BLaER1 treated with 17β-estradiol and CSF1 and Interleukin-3, amounts not matched to agents 10 nM and 100 nM (cell line): ENCODE data around the gene SAMD8.
"Not testable (repeated sequence)": the region's sequence is repeated elsewhere in the genome, so short reads cannot be mapped to it uniquely, and the experiment has no call there.

Source experiments
- H3K27ac ChIP-seq, 11 experiments: shearing (Covaris generic); formaldehyde crosslinking; 2 replicates each; pipeline ENCODE4 v1.8.1; 2022
- H3K27me3 ChIP-seq, 11 experiments: shearing (Covaris generic); formaldehyde crosslinking; 2 replicates each; pipeline ENCODE4 v1.8.1; 2022
- H3K36me3 ChIP-seq, 11 experiments: shearing (Covaris generic); formaldehyde crosslinking; 2 replicates each; pipeline ENCODE4 v1.8.1; 2022
- H3K4me1 ChIP-seq, 10 experiments: shearing (Covaris generic); formaldehyde crosslinking; 2 replicates each; pipeline ENCODE4 v1.8.1; 2022
- H3K4me2 ChIP-seq, 11 experiments: shearing (Covaris generic); formaldehyde crosslinking; 2 replicates each; pipeline ENCODE4 v1.8.1; 2022
- H3K4me3 ChIP-seq, 10 experiments: shearing (Covaris generic); formaldehyde crosslinking; 2 replicates each; pipeline ENCODE4 v1.8.1; 2022
- H3K9ac ChIP-seq, 11 experiments: shearing (Covaris generic); formaldehyde crosslinking; 2 replicates each; pipeline ENCODE4 v1.8.1; 2022
- H3K9me3 ChIP-seq, 11 experiments: shearing (Covaris generic); formaldehyde crosslinking; replicated peaks in 1 of 11; 2 replicates each; pipeline ENCODE4 v1.8.1; 2022
- H4K20me1 ChIP-seq, 11 experiments: shearing (Covaris generic); formaldehyde crosslinking; 2 replicates each; pipeline ENCODE4 v1.8.1; 2022
- Cebpa-rat ChIP-seq, 11 experiments: shearing (Covaris generic); IDR thresholded peaks; 2 replicates each; pipeline ENCODE4 v1.8.1; 2022

The SAMD8 gene

DNA sequence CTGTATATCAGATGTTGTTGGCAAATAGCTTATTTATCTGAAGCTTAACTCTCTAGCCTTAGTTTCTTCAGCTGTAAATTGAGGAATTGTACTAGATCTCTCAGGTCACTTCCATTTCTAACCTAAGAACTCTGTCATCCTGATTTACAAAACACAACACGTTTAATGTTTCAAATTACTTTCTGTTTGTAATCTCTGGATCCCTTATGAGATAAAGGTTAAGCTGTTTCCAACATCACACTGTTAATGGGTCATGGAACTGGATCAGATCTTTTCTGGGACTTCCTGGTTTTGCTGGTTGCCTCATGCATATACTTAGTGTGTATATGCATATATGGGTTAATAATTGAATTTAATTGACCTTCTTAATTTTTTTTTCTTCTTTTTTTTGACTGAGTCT lies 9.9 kb downstream of the SAMD8 start:
- Histone ChIP-seq H3K4me2 (0 out of 22 replicates have a peak overlapping the region, but pooled peaks of 1 of the 11 experiments have one; percentile 2), H3K27me3 (no peaks in the 10 kb centered on the region), H4K20me1 (peaks cover 76 to 99% (median 94%) of the 10 kb centered on the region in 11 experiments), H3K9ac (no peak overlapping the region), H3K27ac (no peak overlapping the region), H3K4me3 (no peak overlapping the region), H3K36me3 (peaks cover 25 to 51% (median 30%) of the 10 kb centered on the region in 11 experiments), H3K4me1 (peaks cover 13 to 42% (median 25%) of the 10 kb centered on the region in 10 experiments), H3K9me3 (no peaks in the 10 kb centered on the region)
- TF ChIP-seq Cebpa-rat (IDR thresholded peaks at IDR 0.05): no peak

DNA sequence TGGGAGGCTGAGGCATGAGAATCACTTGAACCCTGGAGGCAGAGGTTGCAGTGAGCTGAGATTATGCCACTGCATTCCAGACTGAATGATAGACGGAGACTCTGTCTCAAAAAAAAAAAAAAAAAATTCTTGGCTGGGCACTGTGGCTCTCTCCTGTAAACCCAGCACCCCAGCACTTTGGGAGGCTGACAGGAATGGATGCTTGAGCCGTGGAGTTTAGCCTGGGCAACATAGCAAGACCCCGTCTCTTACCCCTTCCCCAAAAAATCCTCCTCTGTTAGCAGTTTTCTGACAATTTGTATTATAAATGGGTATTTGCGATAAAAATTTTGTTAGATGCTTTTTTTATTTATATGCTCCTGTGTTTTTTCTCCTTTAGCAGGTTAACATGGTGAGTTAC lies 11.0 kb downstream of the SAMD8 start:
- Histone ChIP-seq H3K4me2 (no peak overlapping the region), H3K36me3 (peaks cover 25 to 59% (median 38%) of the 10 kb centered on the region in 11 experiments), H3K4me1 (peaks cover 12 to 42% (median 15%) of the 10 kb centered on the region in 10 experiments), H3K9ac (no peak overlapping the region), H3K9me3 (no peaks in the 10 kb centered on the region), H3K27me3 (no peaks in the 10 kb centered on the region), H4K20me1 (peaks cover 70 to 99% (median 94%) of the 10 kb centered on the region in 11 experiments), H3K27ac (no peak overlapping the region), H3K4me3 (no peak overlapping the region)
- no peak for TF ChIP-seq Cebpa-rat (IDR thresholded peaks at IDR 0.05)

DNA sequence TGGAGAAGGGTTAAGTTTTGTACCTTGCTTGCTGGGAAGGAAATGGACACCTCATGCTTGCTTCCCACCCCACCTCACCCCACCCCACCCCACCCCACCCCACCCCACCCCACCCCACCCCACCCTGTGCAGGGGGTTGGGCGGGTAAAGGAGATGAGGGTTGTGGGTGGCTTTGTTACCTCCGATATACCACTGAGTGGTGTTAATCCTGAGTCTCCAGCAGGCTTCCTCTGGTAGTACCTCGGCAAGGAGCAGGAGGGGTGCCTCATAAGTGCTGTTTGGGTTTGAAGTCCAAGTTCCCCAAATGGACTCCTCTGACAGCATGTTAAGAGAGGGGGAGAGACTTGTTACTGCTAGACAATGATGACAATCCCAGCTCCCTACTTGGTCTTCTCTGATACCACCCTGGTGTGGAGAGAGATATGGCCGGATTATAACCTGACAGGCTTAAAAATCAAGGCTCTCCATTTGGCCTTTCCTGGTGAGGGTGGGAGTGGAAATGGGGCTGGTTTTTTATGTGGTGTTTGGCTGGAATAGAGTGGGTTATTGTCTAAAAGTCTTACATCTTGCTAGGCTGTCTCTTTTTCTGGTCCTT lies 11.7 kb downstream of the SAMD8 start:
- H3K4me2 ChIP-seq: no peak overlapping the region
- H3K27ac ChIP-seq: no peak overlapping the region
- H3K27me3 ChIP-seq: no peaks in the 10 kb centered on the region
- H3K9ac ChIP-seq: no peak overlapping the region
- H3K9me3 ChIP-seq: no peaks in the 10 kb centered on the region
- H3K36me3 ChIP-seq: peaks cover 28 to 63% (median 38%) of the 10 kb centered on the region in 11 experiments
- H4K20me1 ChIP-seq: peaks cover 68 to 99% (median 94%) of the 10 kb centered on the region in 11 experiments; a peak in 21 of 22 replicates
- TF ChIP-seq Cebpa-rat (IDR thresholded peaks at IDR 0.05): no peak
- H3K4me3 ChIP-seq: no peak overlapping the region
- H3K4me1 ChIP-seq: peaks cover 9 to 42% (median 14%) of the 10 kb centered on the region in 10 experiments

DNA sequence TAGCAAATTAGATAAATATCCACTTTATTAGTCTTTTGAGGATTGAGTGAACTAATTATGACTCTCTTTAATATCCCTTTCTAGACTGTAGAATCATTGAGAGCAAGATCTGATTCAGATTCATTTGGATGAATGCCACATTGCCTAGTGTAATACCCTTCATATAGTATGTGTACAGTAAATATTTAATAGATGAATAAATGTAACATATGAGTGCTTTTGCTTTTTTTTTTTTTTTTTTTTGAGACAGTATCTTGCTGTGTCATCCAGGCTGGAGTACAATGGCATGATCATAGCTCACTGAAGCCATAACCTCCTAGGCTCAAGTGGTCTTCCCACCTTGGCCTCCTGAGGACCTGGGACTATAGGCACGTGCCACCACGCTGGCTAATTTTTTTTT lies 14.8 kb downstream of the SAMD8 start:
- H3K27ac ChIP-seq: no peak overlapping the region; a peak in 1 of 22 replicates
- no peaks in the 10 kb centered on the region for H3K9me3 ChIP-seq
- H3K27me3 ChIP-seq: no peaks in the 10 kb centered on the region
- peak overlapping the region in 6 of 11 experiments; percentile 36 to 61 (median 47); a peak in 9 of 22 replicates for H3K4me2 ChIP-seq
- TF ChIP-seq Cebpa-rat (IDR thresholded peaks at IDR 0.05): no peak
- peaks cover 9 to 32% (median 14%) of the 10 kb centered on the region in 10 experiments for H3K4me1 ChIP-seq
- no peak overlapping the region for H3K4me3 ChIP-seq
- peaks cover 31 to 67% (median 41%) of the 10 kb centered on the region in 11 experiments for H3K36me3 ChIP-seq
- no peak overlapping the region for H3K9ac ChIP-seq
- peaks cover 45 to 99% (median 89%) of the 10 kb centered on the region in 11 experiments; a peak in 20 of 22 replicates for H4K20me1 ChIP-seq

DNA sequence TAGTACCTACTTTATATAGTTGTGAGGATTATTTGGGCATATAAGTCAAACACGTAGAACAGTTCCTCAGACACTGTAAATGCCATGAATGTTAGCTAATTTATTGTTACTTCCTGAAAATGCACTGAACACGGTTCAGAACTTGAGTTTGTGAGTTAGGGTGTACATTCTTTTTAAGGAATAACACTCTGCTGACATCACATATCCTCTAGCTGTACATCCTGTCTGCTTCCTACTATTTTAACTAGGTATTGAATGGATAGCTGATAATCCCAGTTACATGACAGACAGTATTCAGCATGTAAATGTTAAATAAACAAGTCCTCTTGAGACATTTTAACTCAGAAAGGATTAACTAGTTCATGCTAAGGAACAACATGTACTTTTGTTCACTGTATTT lies 16.0 kb downstream of the SAMD8 start:
- H3K4me2 ChIP-seq: peak overlapping the region in 2 of 11 experiments; percentile 54 to 61; a peak in 4 of 22 replicates
- H3K4me3 ChIP-seq: no peak overlapping the region
- no peak for TF ChIP-seq Cebpa-rat (IDR thresholded peaks at IDR 0.05)
- peaks cover 49 to 99% (median 87%) of the 10 kb centered on the region in 11 experiments; a peak in 21 of 22 replicates for H4K20me1 ChIP-seq
- H3K36me3 ChIP-seq: peaks cover 32 to 72% (median 39%) of the 10 kb centered on the region in 11 experiments
- peak overlapping the region in 2 of 11 experiments; percentile 1 to 2; a peak in 2 of 22 replicates for H3K27ac ChIP-seq
- H3K9ac ChIP-seq: no peak overlapping the region
- H3K27me3 ChIP-seq: no peaks in the 10 kb centered on the region
- H3K9me3 ChIP-seq: no peaks in the 10 kb centered on the region
- peaks cover 9 to 29% (median 14%) of the 10 kb centered on the region in 10 experiments for H3K4me1 ChIP-seq

DNA sequence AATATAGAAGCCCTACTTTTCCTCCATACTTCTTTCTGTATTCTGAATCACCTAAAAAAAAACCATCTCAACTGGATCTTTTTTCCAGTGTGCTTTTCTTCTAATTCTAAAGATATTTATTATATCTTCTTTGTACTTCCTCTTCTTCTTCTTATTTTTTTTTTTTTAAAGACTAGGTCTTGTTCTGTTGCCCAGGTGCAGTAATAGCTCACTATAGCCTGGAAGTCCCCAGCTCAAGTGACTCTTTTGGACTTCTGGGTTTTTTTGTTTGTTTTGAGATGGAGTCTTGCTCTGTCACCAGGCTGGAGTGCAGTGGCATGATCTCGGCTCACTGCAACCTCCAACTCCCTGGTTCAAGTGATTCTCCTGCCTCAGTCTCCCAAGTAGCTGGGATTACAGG lies 17.5 kb downstream of the SAMD8 start:
- H3K27ac ChIP-seq, H3K4me2 ChIP-seq: not testable (repeated sequence)

DNA sequence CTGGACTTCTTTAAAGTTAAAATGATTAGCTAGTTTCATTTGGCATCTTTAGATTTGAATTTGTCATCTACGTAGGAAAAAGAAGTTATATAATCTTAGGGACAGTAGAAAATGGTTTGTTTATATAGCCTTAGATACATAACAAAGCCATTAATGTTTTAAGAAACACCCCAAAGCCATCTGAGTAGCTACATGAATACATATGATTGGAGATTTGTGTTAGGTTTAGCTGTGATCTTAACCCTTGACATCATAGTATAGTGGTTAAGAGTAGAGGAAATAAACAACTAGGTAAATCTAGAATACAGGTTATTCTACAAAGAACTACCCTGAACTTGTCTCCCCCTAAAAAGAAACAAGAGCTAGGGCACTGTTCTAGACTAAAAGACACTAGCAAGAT lies 18.1 kb downstream of the SAMD8 start:
- no peak for TF ChIP-seq Cebpa-rat (IDR thresholded peaks at IDR 0.05)
- peaks cover 9 to 34% (median 15%) of the 10 kb centered on the region in 10 experiments for H3K4me1 ChIP-seq
- no peaks in the 10 kb centered on the region for H3K27me3 ChIP-seq
- peaks cover 36 to 100% (median 88%) of the 10 kb centered on the region in 11 experiments; a peak in 21 of 22 replicates for H4K20me1 ChIP-seq
- no peak overlapping the region for H3K27ac ChIP-seq
- H3K4me3 ChIP-seq: no peak overlapping the region
- H3K9me3 ChIP-seq: peaks cover 0 to 8% (median 0%) of the 10 kb centered on the region in 11 experiments; a peak in 3 of 22 replicates
- no peak overlapping the region for H3K9ac ChIP-seq
- H3K4me2 ChIP-seq: no peak overlapping the region
- H3K36me3 ChIP-seq: peaks cover 34 to 73% (median 43%) of the 10 kb centered on the region in 11 experiments; a peak in 21 of 22 replicates

More for the DNA sequence above, 17.5 kb downstream of the SAMD8 start:
- not testable (repeated sequence) for H3K9ac ChIP-seq, H3K9me3 ChIP-seq, H3K4me3 ChIP-seq, H3K27me3 ChIP-seq
- H3K4me1 ChIP-seq: peaks cover 9 to 34% (median 15%) of the 10 kb centered on the region in 10 experiments
- H3K36me3 ChIP-seq: peaks cover 39 to 78% (median 45%) of the 10 kb centered on the region in 11 experiments
- peaks cover 40 to 100% (median 88%) of the 10 kb centered on the region in 11 experiments; a peak in 21 of 22 replicates for H4K20me1 ChIP-seq

DNA sequence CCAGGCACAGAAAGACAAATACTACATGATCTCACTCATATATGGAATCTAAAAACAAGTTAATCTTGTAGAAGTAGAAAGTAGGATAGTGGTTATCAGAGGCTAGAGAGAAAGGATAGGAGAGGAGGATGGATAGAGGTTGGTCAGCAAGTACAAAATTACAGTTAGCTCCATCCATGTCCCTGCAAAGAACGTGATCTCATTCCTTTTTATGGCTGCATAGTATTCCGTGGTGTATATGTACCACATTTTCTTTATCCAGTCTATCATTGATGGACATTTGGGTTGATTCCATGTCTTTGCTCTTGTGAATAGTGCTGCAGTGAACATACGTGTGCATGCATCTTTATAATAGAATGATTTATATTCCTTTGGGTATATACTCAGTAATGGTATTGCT lies 22.2 kb downstream of the SAMD8 start:
- peaks cover 28 to 100% (median 92%) of the 10 kb centered on the region in 11 experiments; a peak in 21 of 22 replicates for H4K20me1 ChIP-seq
- H3K4me3 ChIP-seq, H3K27ac ChIP-seq, H3K4me2 ChIP-seq, H3K9me3 ChIP-seq, H3K27me3 ChIP-seq, H3K9ac ChIP-seq: not testable (repeated sequence)
- peaks cover 11 to 41% (median 21%) of the 10 kb centered on the region in 11 experiments; a peak in 18 of 22 replicates for H3K36me3 ChIP-seq
- H3K4me1 ChIP-seq: peaks cover 0 to 38% (median 8%) of the 10 kb centered on the region in 10 experiments; a peak in 11 of 20 replicates

DNA sequence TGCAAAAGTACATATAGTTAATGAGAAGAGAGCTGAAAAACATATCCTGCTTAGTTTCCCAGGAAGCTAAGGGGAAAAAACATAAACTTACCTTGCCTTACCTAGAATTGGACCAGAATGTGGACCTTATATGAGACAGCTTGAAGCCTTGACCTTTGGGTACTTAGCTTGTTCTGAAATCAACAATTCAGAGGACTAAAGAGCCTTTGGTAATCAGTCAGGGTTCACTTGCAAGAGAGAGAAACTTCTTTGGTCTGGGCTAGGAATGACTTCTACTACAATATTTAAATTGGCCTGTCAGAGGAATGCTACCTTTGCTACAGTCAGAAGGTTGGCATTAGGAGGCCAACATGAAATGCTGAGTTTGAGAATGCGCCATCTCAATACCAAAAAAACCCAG lies 24.9 kb downstream of the SAMD8 start:
- Histone ChIP-seq H3K27ac (no peak overlapping the region), H3K27me3 (no peaks in the 10 kb centered on the region), H3K4me1 (peaks cover 0 to 38% (median 8%) of the 10 kb centered on the region in 10 experiments; a peak in 11 of 20 replicates), H3K4me2 (peak overlapping the region in 2 of 11 experiments; percentile 44 to 47; a peak in 2 of 22 replicates), H3K9me3 (peaks cover 0 to 8% (median 0%) of the 10 kb centered on the region in 11 experiments; a peak in 3 of 22 replicates), H3K4me3 (no peak overlapping the region), H4K20me1 (peaks cover 42 to 100% (median 93%) of the 10 kb centered on the region in 11 experiments; a peak in 21 of 22 replicates), H3K36me3 (peaks cover 11 to 43% (median 18%) of the 10 kb centered on the region in 11 experiments; a peak in 17 of 22 replicates), H3K9ac (no peak overlapping the region)
- TF ChIP-seq Cebpa-rat (IDR thresholded peaks at IDR 0.05): no peak
